OCI-M1 (cell line): ENCODE measurements around the gene TENT4A.

Source experiments
- DNase-seq: peaks from one replicate; lab custom pipeline; 2025; lab: John Stamatoyannopoulos, UW

TENT4A gene

GRCh38 chr5:6732634-6733410 is 19.6 kb downstream of the TENT4A start:
- DNase-seq: no peak

DNA sequence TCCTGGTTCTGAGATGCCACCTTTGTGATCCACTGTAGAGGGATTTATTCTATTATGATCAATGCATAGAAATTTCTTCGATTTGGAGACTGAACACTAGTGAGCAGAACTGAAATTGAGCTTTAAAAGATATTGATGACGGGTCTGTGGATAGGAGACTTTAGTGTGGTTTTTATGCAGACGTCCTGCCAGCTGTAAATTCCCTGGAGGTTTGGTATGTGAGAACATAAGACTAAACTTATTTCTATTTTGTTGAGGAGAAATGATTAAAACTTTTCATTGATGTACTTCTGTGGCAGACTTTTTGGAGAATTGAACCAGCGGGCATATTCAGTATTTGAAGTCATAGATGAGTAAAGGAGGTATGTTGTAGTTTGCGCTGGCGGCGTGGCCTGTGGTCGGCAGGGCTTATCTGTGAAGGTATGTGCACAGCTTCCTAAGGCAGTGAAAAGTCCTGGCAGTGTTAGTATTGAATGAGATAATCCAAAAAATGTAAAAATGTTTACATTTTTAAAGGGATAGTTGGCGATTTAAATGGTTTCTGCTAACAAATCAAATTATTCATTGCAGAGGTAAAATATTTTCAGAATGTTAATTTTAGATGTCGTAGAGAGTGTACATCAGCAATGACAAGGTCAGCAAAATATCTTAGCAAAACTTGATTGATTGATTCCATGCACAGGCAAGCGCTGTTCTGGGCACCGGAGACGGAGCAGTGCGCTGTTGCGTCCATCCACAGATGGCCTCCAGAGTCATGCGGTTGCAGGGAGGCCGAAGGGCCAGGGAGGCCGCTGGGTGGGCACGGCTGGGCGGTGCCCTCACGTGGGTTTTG is 20.4 kb downstream of the TENT4A start:
- DNase-seq: no peak

- DNase-seq: no peak
Measured at GRCh38 chr5:6734243-6734700, 21.0 kb downstream of the TENT4A start.

- DNase-seq: no peak
Measured at GRCh38 chr5:6734781-6735180, 21.5 kb downstream of the TENT4A start.

DNA sequence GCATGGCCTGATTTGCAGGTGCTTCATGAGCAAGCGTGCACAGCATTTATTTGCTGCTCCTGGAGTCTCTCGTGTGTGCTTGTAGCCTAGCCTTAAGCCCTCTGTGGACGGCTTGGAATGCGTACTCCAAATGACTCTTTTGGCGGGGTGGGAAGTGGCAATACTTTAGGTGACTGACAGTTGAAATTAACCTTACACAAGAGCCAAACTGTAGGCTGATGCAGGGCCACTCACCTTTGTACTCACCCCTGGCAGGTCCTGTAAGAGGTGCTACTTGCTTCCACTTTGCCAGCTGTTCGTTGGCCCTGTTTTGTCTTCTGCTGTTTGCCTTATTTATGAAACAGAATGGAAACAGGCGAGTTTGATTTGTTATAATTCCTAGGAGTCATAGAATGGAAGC is 22.9 kb downstream of the TENT4A start:
- no peak for DNase-seq

DNA sequence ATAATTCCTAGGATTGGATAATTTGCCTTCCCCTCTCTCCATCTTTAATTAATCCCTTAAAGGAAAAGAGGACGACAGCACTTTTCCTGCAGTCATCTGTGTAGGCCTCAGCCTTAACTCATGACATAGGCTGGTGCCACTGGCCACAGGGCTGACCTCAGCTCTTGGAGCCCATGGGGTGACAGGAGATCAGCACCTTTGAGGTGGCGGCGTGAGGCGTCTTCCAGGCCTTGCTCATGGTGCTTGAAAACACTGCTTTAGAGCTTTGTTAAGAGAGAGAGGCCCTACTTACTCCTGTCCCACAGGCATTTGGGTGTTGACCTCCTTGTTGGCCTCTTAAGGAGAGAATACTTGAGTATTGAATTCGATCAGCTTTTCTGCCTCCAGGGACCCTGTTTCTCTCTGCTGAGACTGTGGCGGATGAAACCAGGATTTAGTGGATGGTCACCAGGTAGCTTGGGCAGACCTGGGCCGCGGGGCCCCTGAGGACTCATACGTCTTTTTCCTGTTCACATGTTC is 23.4 kb downstream of the TENT4A start:
- no peak for DNase-seq

GRCh38 chr5:6737043-6737941 is 24.1 kb downstream of the TENT4A start:
- no peak for DNase-seq

- no peak for DNase-seq
Measured at GRCh38 chr5:6739603-6740002, 26.4 kb downstream of the TENT4A start.

DNA sequence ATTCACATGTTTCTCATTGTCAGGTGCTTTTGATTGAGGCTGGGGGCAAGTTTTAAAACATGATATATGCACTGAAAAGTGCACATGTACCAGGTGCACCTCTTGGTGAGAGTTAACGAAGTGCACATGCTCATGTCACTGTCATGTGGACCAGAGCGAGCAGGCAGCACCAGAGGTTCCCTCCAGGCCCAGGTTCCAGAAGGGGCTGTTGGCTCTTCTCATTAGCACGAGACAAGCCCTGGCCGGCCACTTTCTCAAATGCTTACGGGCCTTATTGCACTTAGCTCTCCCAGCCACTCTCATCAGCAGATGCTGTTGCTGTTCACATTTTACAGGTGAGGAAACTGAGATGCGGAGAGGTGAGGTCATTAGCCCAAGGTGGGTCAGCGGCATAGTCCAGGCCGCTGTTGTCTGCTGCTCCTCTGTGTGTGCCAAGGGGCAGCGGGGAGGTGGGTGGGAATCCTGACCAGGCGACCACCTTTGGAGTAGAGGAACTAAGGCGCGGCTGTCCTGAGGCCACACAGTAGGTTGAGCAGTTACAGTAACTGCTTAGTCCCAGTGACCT is 27.4 kb downstream of the TENT4A start:
- no peak for DNase-seq

DNA sequence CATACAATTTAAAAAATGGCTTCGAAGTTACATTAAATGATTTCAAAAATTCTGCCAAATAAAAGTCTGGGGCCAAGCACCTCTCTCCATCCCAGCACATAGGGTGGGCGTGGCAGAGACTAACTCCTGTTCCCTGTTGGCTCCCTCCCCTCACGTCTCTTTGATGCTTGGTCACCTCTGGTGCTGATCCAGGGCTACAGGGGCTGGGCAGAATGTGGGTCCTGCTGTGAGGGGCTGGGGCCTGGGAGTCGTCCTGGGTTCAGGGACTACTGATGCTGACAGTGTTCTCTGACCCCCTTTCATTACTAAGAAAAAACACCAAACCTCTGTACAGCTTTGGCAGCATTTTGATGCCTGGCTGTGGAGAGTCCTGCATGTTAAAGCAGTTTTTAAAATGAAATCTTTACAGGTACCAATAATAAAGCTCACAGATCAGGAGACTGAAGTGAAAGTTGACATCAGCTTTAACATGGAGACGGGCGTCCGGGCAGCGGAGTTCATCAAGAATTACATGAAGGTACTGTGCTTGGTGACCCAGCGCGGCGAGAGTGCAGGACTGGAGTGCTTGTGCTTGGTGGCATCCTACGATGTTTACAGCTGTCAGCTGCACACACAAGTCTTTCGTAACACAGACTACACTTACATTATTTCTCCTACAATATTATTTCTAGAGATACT is 29.0 kb downstream of the TENT4A start:
- no peak for DNase-seq

- no peak for DNase-seq
Measured at GRCh38 chr5:6743161-6743560, 29.9 kb downstream of the TENT4A start.

GRCh38 chr5:6744841-6745705 is 31.8 kb downstream of the TENT4A start:
- no peak for DNase-seq

DNA sequence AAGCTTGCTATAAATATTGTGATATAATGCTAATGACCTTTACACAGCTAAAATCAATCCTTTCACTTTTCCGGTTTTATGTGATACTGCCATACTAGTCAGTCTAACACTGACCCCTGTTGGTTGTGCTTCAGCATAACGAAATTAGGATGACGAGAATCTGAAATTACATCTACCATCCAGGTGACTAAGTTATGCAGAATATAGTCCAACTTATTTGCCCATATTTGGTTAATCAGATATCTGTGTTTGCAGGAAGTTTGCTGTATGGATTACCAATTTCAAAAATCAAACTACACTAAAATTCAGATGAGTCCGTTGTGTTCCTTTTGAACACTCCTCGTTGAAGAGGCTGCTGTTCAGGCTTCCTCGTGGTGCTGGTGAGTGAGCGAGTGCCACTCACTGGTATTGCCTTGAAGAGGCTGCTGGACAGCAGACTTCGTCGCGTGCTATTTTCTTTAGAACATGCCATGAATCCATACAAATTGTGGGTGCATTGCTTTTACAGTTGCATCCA is 32.5 kb downstream of the TENT4A start:
- peak; percentile 48 for DNase-seq

DNA sequence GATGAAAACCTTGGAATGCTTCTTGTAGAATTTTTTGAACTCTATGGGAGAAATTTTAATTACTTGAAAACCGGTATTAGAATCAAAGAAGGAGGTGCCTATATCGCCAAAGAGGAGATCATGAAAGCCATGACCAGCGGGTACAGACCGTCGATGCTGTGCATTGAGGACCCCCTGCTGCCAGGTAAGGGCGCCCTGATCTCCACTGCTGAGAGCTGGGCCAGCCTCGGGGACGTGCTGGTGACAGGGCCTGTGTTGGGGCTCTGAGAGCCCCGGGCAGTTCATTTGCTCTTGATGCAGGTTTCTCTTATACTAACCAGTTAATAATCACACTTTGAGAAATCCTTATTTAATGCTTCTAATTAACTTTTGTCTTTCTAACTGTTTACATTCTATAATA is 33.0 kb downstream of the TENT4A start:
- DNase-seq: no peak

GRCh38 chr5:6747103-6747502 is 33.9 kb downstream of the TENT4A start:
- no peak for DNase-seq

DNA sequence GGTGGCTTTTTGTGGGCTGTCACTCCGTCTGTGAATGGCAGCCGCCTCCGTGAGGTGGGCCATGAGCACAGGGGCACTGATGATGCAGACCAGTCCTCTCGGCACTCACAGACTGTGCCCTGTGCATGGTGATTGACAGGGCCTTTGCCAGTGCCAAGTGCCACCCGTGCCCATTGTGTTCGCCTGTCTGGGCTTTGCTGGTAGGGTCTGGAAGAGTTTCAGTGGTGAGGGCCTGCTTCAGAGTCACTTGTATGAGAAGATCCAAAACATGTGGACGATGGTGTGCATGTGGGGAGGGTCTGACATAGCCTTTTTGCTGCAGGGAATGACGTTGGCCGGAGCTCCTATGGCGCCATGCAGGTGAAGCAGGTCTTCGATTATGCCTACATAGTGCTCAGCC is 34.9 kb downstream of the TENT4A start:
- DNase-seq: no peak

DNA sequence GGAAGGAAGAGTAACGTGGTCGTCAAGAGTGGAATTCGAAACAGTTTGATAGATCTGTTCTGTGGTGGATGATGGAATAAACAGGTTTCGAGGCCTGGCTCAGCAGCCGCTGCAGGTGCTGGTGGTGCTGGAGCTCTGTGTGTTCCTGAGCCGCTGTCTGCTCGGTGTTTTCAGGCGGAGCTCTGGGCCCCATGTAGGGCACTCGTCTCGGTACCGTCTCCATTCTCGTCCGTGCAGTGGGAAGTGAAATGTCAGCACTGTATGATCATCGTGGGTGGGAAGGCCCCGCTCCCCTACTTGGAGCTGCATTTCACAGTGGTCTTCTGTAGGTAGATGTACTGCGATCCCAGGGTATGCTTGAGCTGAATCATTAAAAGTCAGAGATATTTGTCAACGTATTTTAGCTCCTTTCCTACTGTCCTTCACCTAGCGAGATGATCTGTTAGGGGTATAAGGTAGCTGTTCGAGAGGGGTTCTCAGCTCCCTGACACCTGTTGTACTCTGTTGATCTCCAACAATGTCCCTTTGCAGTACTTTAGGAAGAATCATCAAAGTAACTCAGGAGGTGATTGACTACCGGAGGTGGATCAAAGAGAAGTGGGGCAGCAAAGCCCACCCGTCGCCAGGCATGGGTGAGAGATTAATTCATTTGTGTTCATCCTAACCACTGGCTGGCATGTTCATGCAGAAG is 35.9 kb downstream of the TENT4A start:
- no peak for DNase-seq

GRCh38 chr5:6750142-6750840 is 37.1 kb downstream of the TENT4A start:
- DNase-seq: no peak
